Left renal cortex interstitium (tissue), 4 donors: ENCODE measurements around the gene LRRC7. TPM values are rescaled to one million over a fixed set of nuclear protein-coding genes. Genes with fewer than 3 reads are reported as not detected.

Experiments
- DNase-seq, 4 donors: peaks; one replicate each; pipeline ENCODE4 v3.0.0-alpha.2; 2013; ENCODE audit warnings: low read depth in 4 of 4, low spot score in 2 of 4, missing footprints in 1 of 4
- polyA plus RNA-seq, 4 donors: library from polyadenylated mRNA; unstranded; fragments of 120-200 nt; gene quantifications; one replicate each; pipeline ENCODE4 v1.2.1, GENCODE V29; 2013; ENCODE audit not compliant: insufficient read length in 4 of 4

The LRRC7 gene
- polyA plus RNA-seq, 4 donors: 4.3 to 13.7 (median 9.3) TPM

DNA sequence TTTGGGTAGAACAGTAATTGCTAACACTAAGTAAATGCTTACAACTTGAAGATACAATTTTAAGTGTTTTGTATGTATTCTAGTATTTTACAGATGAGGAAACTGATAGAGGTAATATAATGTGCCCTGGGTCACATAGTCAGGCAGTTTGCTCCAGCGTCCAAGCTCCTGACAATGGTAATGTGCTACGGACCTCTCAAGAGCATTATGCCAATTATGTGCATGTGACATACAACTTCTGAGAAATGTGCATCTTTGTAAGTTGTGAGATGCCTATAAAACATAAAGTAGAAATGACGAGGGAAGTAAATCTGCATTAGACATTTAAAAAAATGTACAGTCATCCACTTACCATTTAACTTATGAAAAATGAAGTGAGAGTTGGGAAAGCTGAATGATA is 186.8 kb downstream of the LRRC7 start:
- no peak for DNase-seq

DNA sequence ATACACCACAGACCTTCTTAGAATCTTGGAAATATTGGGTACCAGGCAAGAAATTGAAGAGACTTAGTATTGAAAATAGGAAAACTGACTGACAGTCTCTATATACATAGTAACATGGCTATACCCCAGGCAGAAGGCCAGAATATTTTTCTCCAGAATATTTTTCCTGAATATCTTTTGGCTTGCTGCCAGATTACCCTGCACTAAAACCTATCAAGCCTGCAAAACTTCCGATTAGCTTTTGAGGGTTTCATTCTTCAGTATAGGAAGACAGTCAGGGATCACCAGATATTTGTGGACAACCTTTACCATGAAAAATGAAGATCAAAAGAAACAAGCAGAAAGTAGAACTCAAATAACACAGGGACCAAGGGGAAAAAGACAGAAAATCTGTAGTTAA is 187.9 kb downstream of the LRRC7 start:
- DNase-seq: no peak

DNA sequence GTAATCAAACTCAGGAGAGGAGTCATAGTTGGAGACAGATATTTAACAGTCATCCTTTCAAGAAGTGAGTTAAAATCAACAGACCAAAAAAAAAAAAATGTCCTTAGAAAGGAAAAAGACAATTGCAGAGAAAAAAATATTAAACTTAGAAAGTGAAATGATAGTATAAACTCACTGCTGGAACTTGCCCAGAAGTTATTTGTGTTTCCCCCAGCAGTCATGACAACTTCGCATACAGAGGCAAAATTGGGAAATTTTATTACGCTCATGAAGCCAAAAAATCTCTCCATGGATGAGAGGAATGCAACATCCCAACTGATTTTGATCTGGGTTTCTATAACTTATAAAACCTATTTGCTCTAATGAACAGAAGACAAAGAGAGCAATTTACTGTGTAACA is 198.2 kb downstream of the LRRC7 start:
- DNase-seq: no peak

DNA sequence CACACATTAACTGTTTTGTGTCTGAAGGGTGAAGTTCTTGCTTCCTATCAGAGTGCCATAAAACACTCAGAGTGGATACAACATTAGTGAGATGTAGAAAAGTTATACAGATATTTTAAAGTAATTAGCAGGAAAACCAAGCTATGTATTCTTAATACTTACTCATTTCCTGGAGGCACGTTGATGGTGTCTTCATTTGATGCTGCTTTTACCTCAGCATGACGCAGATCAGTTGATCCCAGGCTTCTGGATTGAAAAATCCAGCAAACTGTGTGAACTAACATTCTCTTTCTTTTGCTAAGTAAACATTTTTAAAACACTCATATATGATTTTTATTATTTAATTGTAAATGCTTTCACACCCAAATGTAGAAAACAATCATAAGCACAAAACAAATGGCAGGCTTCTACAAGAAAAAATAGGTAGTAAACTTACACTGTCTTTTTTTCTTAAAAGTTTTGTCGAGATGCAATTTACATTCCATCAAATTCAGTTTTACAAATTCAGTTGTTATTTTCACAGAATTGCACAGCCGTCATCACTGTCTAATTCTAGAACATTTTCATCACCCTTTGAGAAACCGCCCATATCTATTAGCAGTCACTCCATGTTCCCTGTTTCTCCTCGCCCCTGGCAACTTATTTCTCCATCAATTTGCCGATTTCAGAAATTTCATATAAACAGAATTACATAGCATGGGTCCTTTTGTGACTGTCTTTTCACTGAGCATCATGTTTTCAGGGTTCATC is 198.9 kb downstream of the LRRC7 start:
- DNase-seq: no peak

DNA sequence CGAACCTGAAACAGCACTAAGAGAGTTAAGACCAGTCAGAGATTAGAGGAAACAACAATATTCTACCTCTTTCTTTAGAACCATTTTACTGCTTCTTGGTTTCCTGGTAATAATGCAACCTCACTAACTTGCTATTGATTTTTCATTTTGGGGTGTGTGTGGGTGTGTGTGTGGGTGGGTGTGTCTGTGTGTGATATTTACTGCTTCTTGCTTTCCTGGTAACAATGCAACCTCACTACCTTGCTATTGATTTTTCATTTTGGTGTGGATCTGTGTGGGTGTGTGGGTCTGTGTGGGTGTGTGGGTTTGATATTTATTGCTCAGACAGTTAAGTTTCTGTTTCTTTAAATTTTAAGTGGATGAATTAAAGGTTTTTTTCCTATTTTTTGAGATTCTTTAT is 208.8 kb downstream of the LRRC7 start:
- no peak for DNase-seq

DNA sequence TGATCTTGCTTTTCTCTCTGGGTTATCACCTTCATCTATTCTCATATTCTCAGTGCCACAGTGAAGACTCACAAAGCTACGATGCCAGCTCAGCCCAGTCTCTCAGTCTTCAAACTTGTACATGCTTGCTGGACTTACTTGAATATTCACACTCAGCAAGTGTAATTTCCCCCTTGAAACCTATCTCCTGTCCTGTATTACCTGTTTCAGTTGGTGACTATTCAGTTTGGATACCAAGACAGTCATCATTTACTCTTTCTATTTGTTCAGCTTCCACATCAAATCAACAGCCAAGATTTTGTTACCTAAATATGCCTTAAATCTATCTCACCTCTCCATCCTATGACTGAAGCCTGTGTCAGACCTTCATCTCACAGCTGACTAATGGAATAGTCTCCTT is 209.7 kb downstream of the LRRC7 start:
- no peak for DNase-seq

DNA sequence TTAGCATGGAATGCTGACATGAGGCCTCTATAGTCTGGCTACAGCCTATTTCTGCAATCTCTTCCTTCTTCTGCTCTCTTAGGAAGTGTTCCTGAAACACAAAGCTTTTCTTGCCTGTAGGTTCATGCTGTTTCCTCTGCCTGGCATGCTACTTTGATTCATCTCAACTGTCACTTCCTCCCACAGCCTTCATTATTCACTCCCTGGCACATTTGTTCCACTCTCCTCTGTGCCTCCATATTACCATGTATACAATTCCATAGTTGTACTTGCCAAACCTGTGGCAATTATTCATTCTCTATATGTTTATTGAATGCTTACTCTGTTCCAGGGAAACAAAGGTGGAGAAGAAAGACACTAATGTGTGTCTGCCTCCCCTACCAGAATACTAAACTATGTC is 210.2 kb downstream of the LRRC7 start:
- no peak for DNase-seq

DNA sequence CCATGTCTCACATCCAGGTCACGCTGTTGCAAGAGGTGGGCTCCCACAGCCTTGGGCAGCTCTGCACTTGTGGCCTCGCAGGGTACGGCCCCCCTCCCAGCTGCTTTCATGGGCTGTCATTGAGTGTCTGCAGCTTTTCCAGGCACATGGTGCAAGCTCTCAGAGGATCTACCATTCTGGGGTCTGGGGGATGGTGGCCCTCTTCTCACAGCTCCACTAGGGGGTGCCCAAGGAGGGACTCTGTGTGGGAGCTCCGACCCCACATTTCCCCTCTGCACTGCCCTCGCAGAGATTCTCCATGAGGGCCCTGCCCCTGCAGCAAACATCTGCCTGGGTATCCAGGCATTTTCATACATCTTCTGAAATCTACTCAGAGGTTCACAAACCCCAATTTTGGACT is 219.4 kb downstream of the LRRC7 start:
- no peak for DNase-seq

DNA sequence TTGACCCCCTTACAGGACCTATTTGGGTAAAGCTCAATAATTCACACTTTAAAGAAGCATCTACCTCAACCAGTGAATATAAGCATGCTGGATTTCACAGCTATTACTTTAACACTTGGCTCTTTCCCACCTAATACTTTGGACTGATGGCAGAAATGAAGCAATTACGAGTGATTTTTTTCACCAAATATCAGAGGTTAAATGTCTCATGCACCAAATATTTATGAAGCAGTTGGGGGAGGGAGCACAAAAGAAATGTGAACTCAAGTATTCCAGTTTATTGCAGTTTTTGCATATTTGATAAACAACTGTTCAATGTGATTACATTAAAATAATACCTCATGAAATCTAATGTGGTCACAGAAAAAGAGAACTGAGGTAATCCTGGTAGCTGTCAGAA is 223.6 kb downstream of the LRRC7 start:
- no peak for DNase-seq

DNA sequence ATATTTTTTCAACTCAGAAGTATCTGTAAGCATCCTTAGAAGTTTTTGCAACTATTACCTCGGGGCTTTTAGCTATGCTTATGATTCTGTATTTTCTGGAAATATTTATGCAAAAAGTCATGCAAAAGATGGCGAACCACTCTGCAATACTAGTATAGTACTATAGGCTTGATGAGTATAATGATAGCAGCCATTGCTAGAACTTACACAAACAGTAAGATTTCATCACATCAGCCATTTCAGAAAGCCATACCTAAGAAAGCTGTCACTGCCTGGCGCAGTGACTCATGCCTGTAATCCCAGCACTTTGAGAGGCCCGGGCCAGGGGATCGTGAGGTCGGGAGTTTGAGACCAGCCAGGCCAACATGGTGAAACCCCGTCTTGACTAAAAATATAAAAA is 227.1 kb downstream of the LRRC7 start:
- DNase-seq: no peak

DNA sequence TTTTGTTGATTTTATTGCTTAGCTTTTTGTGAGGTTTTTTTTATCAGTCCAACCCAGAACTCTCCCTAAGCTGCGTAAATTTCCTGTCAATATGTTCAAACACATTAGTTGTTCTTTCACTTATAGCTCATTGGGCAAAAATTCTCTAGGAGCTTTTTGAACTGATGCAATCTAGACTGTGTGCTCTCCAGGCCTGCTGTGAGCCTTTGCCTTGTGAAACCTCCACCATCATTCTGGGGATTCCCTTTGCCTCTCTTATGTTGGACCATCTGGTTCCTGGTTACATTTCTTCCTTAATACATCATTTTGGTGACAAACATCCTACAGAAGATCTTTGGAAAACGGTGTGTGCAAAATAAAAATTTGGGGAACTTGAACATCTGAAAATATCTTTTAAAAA is 247.2 kb downstream of the LRRC7 start:
- DNase-seq: no peak

DNA sequence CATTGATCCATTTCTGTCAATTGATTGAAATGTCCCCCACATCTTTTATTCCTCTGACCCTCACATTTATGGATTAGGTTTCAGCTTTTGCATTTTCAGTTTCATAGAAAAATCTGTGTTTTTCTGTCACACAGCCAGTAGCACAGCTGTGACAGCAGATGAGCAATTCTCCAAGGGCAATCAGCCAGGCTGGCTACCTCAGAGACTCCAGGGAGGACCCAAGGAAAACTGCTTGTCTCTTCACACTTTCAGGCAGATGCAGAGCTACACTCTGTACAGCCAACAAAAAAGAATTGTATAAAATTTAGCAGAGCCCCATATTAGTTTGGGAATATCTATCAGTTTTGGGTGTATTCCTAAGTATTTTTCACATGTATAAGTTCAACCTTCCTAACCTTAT is 257.2 kb downstream of the LRRC7 start:
- no peak for DNase-seq

DNA sequence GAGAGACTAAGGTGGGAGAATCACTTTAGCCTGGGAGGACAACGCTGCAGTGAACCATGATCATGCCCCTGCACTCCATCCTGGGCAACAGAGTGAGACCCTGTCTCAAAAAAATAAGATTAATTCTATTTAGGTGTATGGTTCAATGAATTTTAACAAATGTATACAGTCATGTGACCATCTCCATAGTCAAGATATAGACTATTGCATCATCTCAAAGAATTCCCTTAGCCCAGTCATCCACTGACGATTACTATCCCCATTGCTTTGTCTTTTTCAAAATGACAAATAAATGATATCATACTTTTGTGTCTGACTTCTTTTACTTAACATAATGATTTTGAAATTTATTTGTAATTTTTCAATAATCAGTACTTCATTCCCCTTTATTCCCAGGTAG is 260.0 kb downstream of the LRRC7 start:
- DNase-seq: no peak

DNA sequence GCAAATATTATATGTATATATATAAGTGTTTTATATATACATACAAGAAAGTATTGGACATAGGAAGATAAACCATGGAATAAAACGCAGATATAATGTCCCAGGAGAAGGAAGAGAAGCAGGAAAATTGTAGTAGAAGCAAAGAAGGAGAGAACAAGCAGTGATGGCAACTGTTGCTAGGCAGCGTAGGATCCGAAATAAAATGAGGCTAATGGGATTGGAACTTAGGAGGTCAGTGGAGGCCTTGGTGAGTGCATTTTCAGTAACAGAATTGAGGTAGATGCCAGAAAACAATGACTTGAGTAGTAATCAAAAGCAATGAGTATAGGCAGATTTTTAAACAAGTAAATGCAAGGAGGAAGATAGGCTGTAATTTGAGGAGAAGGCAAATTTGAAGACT is 265.8 kb downstream of the LRRC7 start:
- DNase-seq: no peak

DNA sequence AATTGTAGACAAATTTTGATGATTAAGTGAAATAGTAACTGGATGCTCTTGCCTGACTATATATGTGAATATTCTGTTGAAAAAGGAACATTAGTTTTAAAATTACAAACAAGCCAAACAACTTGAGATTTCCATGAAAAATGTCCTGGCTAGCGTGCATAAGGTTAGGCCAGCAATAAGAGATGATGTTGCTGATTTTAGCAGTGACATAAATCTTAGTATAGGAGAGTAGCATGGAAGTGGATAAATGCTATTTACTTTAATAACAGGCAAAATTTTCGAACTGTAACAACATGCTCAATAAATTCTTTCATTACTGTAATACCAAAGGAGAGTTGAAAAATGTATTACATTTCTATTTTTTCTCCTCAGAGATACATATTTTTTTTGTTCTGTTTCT is 266.6 kb downstream of the LRRC7 start:
- no peak for DNase-seq

DNA sequence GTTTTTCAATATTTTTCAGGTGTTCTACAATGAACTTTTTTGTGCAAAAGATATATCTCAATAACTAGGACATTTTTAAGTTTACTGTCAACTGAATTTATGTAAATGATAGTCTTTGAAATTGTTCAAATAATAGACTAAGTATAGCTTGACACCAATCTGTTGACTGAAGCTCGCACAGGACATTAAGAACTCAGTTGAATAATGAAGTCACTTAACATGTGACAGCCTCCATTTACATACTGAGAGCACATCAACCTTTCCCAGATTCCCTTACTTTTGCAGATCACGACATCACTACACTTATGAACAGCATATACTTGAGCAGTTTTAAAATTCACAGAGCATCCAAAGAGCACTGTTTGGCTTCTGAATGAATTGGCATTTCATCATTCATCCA is 268.2 kb downstream of the LRRC7 start:
- no peak for DNase-seq

DNA sequence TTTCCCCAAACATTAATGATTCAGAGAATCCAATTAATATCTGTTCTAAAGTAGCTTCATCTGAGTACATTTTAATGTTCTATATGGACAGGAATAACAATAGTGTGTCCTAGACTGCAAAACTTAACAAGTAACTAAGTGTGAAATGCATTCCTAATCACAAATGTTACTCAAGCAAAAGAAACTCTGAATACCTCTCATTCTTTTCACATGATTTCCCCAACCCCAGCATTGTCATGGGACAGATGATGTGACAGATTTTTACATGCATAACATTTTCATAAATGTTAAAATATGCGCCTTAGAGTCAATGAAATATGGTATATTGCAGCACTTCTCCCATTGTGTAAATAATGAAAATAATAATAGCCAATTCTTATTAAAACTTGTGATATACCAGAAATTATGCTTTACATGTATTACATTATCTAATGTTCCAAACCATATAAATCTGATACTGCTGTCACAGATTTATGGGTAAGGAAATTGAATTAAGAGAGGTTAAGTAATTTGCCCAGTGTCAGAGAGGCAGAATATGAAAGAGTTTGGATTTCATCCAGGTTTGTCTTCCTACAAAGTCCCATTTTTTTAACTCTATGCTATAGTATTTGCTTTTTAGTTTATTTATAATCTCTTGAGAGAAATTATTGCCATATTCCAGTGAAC is 269.4 kb downstream of the LRRC7 start:
- no peak for DNase-seq

DNA sequence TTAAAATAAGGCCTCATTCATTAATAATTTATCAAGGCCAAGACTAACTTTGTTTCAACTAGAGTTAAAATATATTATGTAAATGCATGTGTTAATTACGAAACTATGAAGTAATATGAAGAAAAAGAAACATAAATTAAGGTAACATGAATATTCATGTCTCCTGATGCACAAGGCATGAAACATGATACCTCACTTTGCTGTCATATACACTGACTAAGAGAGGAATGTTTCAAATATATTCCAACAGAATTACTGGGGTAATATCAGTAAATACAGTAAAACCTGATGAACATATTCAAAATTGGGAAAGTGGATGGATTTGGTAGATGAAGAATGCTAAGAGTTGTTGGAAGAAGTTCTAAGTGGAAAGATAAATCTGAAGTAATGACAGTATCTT is 274.6 kb downstream of the LRRC7 start:
- DNase-seq: no peak

DNA sequence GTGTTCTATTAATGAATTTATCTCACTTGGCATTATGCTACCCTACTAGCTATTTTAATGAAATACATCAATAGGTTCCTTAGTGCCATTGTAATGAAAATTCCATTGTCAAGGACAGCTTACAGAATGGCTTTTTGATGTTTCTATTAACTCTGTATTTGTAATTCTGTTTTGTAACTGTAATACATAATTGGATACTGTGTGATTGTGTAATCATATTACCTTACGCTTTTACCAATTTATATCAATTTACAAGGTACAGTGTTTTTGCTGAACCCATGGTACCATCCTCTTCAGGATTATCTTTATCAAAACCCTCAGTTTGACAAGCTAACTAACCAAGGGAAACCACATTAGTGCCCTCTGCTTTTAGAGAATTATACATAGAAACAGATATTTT is 277.9 kb downstream of the LRRC7 start:
- no peak for DNase-seq

DNA sequence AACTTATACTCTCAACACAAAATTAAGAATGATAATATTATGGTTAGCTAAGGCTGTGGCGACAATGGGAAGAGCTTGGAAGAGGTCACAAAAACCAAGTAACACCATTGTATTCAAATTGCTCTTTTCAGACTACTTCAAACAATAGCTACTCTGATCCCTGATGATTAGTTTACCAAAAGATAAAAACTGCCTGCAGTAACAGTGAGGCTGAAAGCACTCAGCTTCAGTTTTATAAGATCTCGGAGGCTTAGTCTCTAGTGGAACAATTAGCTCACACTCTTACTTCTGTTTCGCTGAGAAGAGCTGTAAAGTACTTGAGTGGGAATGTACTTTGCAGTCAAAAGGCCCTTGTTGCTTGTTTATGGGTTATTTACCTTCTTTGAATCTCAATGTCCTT is 278.5 kb downstream of the LRRC7 start:
- no peak for DNase-seq

DNA sequence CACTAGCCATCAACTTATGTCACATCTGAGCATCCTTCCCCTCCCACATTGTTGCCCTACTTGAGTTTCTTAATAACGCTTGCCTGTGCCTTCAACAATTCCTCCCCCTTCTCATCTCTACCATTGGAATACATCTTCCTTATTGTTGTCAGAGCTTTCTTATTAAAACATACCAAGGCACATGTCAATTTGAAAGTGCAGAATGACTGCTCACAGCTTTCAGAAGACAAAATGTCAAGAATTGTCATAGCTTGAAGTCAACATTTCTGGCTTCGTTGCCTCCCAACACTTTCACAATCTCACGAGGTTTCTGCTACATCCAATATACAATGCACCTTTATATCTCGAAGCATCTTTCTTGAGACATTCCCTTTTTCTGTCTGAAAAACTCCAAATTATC is 279.9 kb downstream of the LRRC7 start:
- DNase-seq: no peak

DNA sequence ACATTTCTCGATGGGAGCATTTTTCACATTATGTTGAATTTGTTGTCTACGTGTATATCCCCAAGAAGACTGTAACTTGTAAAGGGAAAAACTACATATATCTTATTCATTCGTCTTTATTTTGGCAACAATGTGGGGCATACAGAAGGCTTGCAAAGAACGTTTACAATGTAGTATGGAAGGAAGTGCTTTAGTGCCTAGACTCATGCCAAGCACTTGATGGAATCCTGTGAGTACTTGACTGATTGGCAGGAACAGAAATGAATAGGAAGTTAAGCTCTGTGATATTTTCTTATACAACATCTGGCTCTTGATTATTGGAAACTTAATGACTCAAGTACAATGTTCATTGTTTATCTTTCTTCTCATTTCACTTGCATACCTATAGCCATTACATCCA is 284.4 kb downstream of the LRRC7 start:
- no peak for DNase-seq

DNA sequence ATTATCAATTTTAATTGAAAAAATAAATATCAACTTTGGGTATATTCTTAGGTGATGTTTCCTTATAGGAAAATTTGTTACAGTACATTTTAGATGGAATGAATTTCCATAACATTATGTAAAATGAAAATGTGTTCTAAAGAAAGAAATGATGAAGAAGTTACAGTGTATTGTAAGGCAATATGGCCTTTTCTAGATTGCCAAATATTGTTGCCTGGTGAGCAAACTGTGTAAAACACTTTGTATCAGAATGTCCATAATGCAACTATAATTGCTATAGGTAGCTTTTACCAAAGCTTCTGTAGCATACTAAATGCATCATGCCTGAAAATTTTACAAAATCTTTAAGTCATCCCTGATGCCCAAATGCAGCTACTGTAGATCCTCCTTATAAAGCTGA is 285.0 kb downstream of the LRRC7 start:
- DNase-seq: no peak
